GM12801 (cell line): Measurements from ENCODE around the gene POC5.

Experiments
- TF ChIP-seq, protein P1 (sequence below): IDR thresholded peaks from one replicate; pipeline ENCODE4 v1.5.1; 2011; ENCODE audit warnings: control low read depth; ENCODE audit not compliant: insufficient read length; ENCODE audit errors: extremely low read depth

Gene POC5

DNA sequence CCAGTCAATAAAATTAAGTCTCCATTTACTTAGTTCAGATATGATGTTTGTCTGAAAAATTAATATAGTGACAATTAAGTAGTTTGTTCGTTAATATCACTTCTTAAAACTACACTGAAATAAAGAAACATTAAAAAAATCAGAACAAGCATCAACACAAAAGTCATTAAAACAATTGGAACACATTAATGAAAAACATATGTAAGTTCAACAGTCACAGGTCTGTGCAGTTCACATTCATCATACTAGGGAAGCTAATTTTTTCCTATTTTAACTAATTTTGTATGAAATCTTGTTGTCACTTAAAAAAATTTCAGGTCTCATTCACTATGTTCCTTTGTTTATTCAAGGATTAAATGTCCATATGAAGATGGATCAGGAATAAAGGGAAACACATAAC, 22.5 kb downstream of the POC5 start:
- TF ChIP-seq, protein P1, sequence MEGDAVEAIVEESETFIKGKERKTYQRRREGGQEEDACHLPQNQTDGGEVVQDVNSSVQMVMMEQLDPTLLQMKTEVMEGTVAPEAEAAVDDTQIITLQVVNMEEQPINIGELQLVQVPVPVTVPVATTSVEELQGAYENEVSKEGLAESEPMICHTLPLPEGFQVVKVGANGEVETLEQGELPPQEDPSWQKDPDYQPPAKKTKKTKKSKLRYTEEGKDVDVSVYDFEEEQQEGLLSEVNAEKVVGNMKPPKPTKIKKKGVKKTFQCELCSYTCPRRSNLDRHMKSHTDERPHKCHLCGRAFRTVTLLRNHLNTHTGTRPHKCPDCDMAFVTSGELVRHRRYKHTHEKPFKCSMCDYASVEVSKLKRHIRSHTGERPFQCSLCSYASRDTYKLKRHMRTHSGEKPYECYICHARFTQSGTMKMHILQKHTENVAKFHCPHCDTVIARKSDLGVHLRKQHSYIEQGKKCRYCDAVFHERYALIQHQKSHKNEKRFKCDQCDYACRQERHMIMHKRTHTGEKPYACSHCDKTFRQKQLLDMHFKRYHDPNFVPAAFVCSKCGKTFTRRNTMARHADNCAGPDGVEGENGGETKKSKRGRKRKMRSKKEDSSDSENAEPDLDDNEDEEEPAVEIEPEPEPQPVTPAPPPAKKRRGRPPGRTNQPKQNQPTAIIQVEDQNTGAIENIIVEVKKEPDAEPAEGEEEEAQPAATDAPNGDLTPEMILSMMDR, result no peak

DNA sequence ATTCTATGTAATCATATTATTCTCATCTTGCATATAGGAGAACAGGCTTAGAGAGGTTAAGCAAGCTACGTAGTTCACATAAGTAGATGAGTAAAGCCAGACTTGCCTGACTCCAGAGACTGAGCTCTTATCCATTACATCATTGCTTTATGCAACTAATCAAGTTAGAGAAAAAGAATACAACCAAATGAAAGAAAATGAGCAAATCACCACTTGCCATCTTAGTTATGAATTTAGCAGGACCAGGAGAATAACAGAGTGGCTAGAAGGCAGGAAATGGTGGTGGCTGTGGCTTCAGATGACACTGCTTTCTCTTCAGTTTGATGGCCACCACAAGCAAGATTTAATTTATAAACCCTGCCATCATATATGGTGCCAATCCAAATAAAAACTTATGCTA, 26.6 kb downstream of the POC5 start:
- TF ChIP-seq, protein P1, result no peak

DNA sequence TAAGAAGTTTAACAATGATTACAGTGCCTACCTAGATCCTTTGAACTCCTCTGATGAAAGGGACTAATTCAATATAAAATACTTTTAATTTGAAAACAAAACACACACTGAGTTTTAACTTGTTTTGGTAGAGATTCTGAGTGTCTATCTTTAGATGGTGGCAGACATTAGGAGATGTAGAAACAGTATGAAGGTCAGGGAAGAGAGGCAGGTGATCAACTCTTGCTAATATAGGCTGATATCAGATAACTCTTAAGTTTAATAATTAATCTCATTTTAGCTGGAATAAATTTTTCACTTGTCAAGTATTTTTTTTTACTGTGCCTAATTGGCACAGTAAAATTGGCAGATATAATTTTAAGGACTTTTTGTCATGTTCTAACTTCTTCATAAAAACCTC, 30.8 kb downstream of the POC5 start:
- TF ChIP-seq, protein P1, result no peak

DNA sequence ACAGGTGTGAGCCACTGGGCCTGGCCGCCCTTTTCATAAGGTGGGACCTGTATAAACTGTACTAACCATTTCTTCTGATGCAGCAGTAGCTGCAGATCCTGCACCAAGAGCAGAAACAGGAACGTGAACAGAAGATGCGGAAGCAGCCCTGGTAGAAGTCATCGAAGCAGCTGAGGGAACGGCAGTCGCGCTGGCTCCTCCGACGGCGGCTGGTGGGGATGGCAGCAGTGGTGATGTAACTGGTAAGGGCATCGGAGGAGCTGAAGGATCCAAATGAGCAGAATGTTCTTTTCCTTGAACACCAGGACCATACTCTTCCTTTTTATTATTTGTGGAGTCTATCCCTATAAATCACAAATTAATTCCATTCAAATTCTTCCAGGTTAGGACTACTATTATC, 32.1 kb downstream of the POC5 start:
- TF ChIP-seq, protein P1, result no peak

DNA sequence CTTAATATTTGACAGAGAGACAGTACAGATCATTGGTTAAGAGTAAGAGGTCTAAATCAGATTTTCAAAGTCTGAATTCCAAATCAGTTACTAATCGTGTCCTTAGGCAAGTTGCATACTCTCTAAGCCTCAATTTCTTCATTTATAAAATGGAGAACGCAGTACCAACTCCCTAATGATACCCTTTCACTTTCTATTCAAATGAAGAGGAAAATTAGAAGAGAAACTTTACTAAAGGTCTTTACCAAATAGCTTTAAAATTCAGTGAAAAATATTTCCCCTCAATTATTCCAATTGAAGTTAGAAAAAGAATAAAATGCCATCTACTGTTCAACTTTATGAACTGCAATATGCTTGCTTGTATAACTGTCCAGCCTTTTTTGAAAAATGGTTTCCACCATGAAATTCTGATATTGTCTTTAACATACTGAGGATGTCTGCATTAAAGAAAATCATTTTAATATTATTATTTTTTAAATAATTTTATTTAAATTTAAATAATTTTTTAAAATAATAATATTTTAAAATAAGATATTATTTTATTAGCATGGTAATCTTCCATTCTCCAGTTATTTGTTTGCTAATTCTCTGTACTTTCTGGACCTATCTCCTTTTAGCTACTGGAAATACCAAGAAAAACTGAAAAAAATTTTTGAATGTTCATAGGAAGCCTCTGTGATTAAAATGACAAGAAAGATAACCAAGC, 36.0 kb downstream of the POC5 start:
- TF ChIP-seq, protein P1, result no peak

DNA sequence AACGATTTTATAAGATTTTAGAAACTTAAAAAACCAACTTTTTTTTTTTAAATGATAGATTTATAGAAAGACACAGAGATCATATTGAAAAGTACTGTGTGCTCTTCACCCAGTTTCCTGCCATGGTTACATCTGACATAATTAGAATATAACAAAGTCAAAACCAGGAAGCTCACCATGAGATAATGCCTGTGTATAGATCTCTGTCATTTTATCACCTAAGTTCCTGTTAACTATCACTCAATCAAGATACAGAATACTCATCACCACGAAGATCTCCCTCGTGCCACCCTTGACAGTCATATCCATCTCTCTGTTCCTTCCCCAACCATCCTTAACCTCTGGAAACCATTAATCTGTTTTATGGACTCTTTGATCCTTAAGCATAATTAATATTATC, 39.1 kb downstream of the POC5 start:
- TF ChIP-seq, protein P1, result no peak

DNA sequence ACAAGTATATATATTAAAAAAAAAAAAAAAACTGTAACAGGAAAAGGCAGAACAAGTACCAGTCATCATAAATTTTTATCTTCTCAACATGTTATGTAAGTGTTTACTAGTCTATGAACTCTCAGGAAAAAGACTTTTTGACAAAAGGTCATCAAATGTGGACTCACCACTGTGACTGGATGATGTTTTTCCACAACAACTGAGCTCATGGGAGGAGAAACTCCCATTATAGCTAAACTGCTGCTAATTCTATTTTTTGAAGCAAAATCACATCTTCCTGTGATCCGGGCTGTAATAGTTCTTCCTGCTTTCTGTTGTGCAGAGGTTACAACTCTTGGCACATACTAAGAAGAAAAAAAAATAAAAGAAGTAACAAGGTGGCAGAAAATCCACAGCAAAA, 39.6 kb downstream of the POC5 start:
- TF ChIP-seq, protein P1, result no peak
